ENCODE data around the gene CCR9.
A peak's percentile ranks its signal among the peaks of the same experiment; 100 is the strongest.

The CCR9 gene

DNA sequence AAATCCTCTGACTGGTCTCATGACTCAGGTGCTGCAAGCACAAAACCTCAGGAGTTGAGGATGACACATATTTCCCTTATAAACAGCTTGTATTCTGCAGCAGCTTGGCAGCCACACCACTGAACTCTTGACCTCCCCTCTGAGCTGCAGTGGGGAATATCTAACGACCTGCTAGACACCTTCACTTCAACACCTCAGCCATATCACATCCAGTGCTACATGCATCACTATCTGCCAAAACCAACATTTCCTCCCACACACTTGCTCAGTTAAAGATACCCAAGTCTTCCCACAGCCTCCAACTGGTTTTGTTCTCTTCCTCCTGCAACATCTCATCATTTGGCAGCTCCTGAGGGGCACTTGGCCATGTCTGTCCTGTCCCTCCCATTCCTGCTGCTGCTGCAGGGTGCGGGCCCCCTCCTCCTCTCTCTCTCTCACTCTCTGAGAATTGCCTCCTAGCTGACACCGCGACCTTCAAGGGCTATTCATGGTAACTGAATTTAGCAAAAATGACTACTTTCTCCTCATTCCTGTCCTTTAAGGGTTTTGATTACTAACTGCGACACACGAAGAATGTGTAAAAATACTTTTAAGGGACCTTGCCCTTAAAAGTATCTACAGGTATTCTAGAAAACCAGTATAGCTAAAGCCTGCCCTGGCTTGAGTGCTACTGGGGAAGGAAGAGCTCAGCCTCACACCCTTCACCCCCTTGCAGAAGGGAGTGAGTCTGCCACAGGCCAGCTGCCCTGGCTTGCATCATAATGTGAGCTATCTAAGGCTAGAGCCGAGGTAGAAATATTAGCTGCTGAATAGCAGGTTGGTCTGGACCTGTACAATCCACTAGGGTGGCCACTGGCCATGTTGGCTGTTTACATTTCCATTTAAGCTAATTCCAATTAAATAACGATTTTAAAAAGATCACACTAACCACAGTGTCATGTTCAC, 5.0 kb upstream of the CCR9 start:
- DNase-seq (ENCODE audit: low read depth): peak; percentile 61
- H3K4me3 ChIP-seq (ENCODE audit: low read length): no peak overlapping the region
- no peak for TF ChIP-seq CTCF (IDR thresholded peaks at IDR 0.05; ENCODE audit: insufficient read depth, low read depth, low read length, missing control alignments)

GRCh38 chr3:45884368-45885201, 1.8 kb upstream of the CCR9 start:
- no peak for DNase-seq (ENCODE audit: low read depth)
- H3K4me3 ChIP-seq (ENCODE audit: low read length): no peak overlapping the region
- TF ChIP-seq CTCF (IDR thresholded peaks at IDR 0.05; ENCODE audit: insufficient read depth, low read depth, low read length, missing control alignments): no peak

DNA sequence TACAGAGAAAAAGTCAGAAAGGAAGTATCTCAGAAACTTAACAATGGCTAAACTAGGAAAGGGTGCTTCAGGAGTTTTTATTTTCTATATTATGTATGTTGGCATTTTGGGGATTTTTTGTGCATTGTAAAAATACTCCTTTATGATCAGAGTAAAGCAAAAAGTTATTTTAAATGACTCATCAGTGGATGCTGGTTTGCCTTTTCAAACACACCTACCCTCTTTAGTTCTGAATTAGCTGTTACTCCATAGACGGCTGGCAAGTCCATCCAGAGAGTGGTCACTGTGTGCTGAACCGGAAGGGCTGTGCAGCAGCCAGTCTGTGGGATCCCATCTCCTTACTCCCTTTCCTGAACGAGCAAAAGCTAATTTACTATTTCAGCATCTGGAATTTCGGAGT, 942 bp downstream of the CCR9 start:
- no peak for DNase-seq (ENCODE audit: low read depth)

GRCh38 chr3:45887759-45888511, 1.6 kb downstream of the CCR9 start:
- no peak for DNase-seq (ENCODE audit: low read depth)
- no peak for TF ChIP-seq CTCF (IDR thresholded peaks at IDR 0.05; ENCODE audit: insufficient read depth, low read depth, low read length, missing control alignments)
- H3K4me3 ChIP-seq (ENCODE audit: low read length): no peak overlapping the region

More for the DNA sequence above, 942 bp downstream of the CCR9 start:
- TF ChIP-seq CTCF (IDR thresholded peaks at IDR 0.05; ENCODE audit: insufficient read depth, low read depth, low read length, missing control alignments): no peak
- no peak overlapping the region for H3K4me3 ChIP-seq (ENCODE audit: low read length)

GRCh38 chr3:45889337-45889736, 3.0 kb downstream of the CCR9 start:
- no peak for TF ChIP-seq CTCF (IDR thresholded peaks at IDR 0.05; ENCODE audit: insufficient read depth, low read depth, low read length, missing control alignments)
- no peak for DNase-seq (ENCODE audit: low read depth)
- no peak overlapping the region for H3K4me3 ChIP-seq (ENCODE audit: low read length)

- no peak for TF ChIP-seq CTCF (IDR thresholded peaks at IDR 0.05; ENCODE audit: insufficient read depth, low read depth, low read length, missing control alignments)
- H3K4me3 ChIP-seq (ENCODE audit: low read length): no peak overlapping the region
- peak; percentile 64 for DNase-seq (ENCODE audit: low read depth)
Measured at GRCh38 chr3:45890405-45890804, 4.1 kb downstream of the CCR9 start.

Data from epithelial cell of esophagus (primary cell).